GM21737 (cell line): ENCODE results near the gene NKG7.
A peak's percentile ranks its signal among the peaks of the same experiment; 100 is the strongest.

Experiments used
- ATAC-seq: cut with Tn5 transposase; IDR thresholded peaks from one replicate; pipeline ENCODE4 v1.9.1; 2021; ENCODE audit warnings: mild to moderate bottlenecking, moderate library complexity; ENCODE audit not compliant: unreplicated experiment

NKG7 gene

GRCh38 chr19:51364200-51365106, 8.0 kb downstream of the NKG7 start:
- ATAC-seq, result no peak

GRCh38 chr19:51361239-51361638, 11.2 kb downstream of the NKG7 start:
- ATAC-seq, result no peak

- ATAC-seq, result no peak
Measured at GRCh38 chr19:51359294-51359693, 13.2 kb downstream of the NKG7 start.

- ATAC-seq, result no peak
Measured at GRCh38 chr19:51357952-51358351, 14.5 kb downstream of the NKG7 start.

GRCh38 chr19:51356159-51356801, 16.2 kb downstream of the NKG7 start:
- no peak for ATAC-seq

- no peak for ATAC-seq
Measured at GRCh38 chr19:51354742-51355148, 17.7 kb downstream of the NKG7 start.

- ATAC-seq, result no peak
Measured at GRCh38 chr19:51354103-51354741, 18.2 kb downstream of the NKG7 start.

GRCh38 chr19:51352783-51353360, 19.6 kb downstream of the NKG7 start:
- no peak for ATAC-seq

- no peak for ATAC-seq
Measured at GRCh38 chr19:51351266-51351990, 21.0 kb downstream of the NKG7 start.

GRCh38 chr19:51347209-51347928, 25.1 kb downstream of the NKG7 start:
- ATAC-seq, result no peak

- no peak for ATAC-seq
Measured at GRCh38 chr19:51346742-51347141, 25.7 kb downstream of the NKG7 start.

- ATAC-seq, result no peak
Measured at GRCh38 chr19:51345076-51345620, 27.3 kb downstream of the NKG7 start.

- no peak for ATAC-seq
Measured at GRCh38 chr19:51342631-51343569, 29.6 kb downstream of the NKG7 start.

GRCh38 chr19:51341976-51342580, 30.4 kb downstream of the NKG7 start, which contains the start of gene VSIG10L:
Gene VSIG10L, minus strand, starts transcription at chr19:51342139. Its CDS starts 15 bp downstream, at chr19:51342124.
- no peak for ATAC-seq

- ATAC-seq, result no peak
Measured at GRCh38 chr19:51341066-51341465, 31.4 kb downstream of the NKG7 start.

GRCh38 chr19:51339687-51340656, 32.5 kb downstream of the NKG7 start:
- peak; percentile 66 for ATAC-seq

- ATAC-seq, result no peak
Measured at GRCh38 chr19:51339313-51339686, 33.2 kb downstream of the NKG7 start.
